K562 (cell line): ENCODE measurements around the gene KCNJ9. TPM values are rescaled to one million over a fixed set of nuclear protein-coding genes. Genes with fewer than 3 reads are reported as not detected.
A peak's percentile ranks its signal among the peaks of the same experiment; 100 is the strongest.

Source experiments
- GABPB2 ChIP-seq: fragments of 250-450 bp; sonication (Bioruptor Pico); conservative IDR thresholded peaks from 2 replicates; pipeline ENCODE4 v1.5.1; 2021; ENCODE audit warnings: mild to moderate bottlenecking
- L3MBTL2 ChIP-seq: fragments of 450-650 bp; IDR thresholded peaks from 2 replicates; pipeline ENCODE4 v1.6.1; 2016; ENCODE audit warnings: mild to moderate bottlenecking, moderate library complexity
- RAD21 ChIP-seq, 2 experiments: fragments of 250-450 bp in 1 of 2; fragments of 450-650 bp in 1 of 2; sonication (Bioruptor Pico) in 1 of 2; formaldehyde crosslinking in 1 of 2; IDR thresholded peaks in 1 of 2; conservative IDR thresholded peaks in 1 of 2; 2 replicates each; pipeline versions ENCODE4 v1.4.0 to v1.8.0; 2020 to 2022; ENCODE audit warnings: mild to moderate bottlenecking in 2 of 2, moderate library complexity in 1 of 2
- TEAD1 ChIP-seq, 2 experiments: fragments of 450-650 bp in 1 of 2; sonication (generic) in 1 of 2; formaldehyde crosslinking; IDR thresholded peaks; 2 replicates each; pipeline versions ENCODE4 v1.4.0 to v1.8.0; 2020 to 2022; ENCODE audit warnings: mild to moderate bottlenecking in 2 of 2, missing genetic modification reagents in 1 of 2
- TRIM24 ChIP-seq, 2 experiments: fragments of 450-650 bp; IDR thresholded peaks; 2 replicates each; pipeline ENCODE4 v1.6.1; 2016
- ZKSCAN8 ChIP-seq: fragments of 200-800 bp; sonication (Bioruptor generic); IDR thresholded peaks from 2 replicates; pipeline ENCODE4 v1.6.1; 2016; ENCODE audit warnings: missing genetic modification characterization, missing compliant biosample characterization
- ZNF134 ChIP-seq: fragments of 250-450 bp; sonication (Bioruptor Pico); conservative IDR thresholded peaks from 2 replicates; pipeline ENCODE4 v1.4.0; 2020
- ZNF668 ChIP-seq: fragments of 250-450 bp; sonication (Bioruptor Pico); IDR thresholded peaks from 2 replicates; pipeline ENCODE4 v1.8.0; 2022; ENCODE audit warnings: mild to moderate bottlenecking, inconsistent platforms
- polyA plus RNA-seq, 8 experiments: library from polyadenylated mRNA; depleted of rRNA in 4 of 8; stranded (reverse) in 5 of 8; unstranded in 3 of 8; fragments of >200 nt; fragmentation: Nextera tagmentation in 2 of 8; fragmentation: Illumina TruSeq in 1 of 8; extraction: Ambion mirVana in 2 of 8; extraction: Trizol in 1 of 8; gene quantifications; 2 replicates each; pipeline versions ENCODE4 v1.2.1 to v1.2.3, GENCODE V29; 2011 to 2014; ENCODE audit warnings: inconsistent platforms in 1 of 8, missing spikeins in 1 of 8
- total RNA-seq, 7 experiments: library from RNA; depleted of rRNA in 6 of 7; stranded (reverse); fragments of >200 nt in 6 of 7; fragmentation: Illumina TruSeq in 2 of 7; extraction: Trizol in 2 of 7; gene quantifications; 2 replicates each; pipeline versions ENCODE4 v1.2.1 to v1.2.3, GENCODE V29; 2011 to 2021; ENCODE audit warnings: low replicate concordance in 1 of 7
- TF ChIP-seq, protein P1 (sequence below): fragments of 450-650 bp; IDR thresholded peaks from 2 replicates; pipeline ENCODE4 v1.6.1; 2016; ENCODE audit warnings: mild to moderate bottlenecking, moderate library complexity

Gene KCNJ9
- total and polyA plus RNA-seq, 9 of the 15 experiments (the other 6 are each of a cell fraction or from before 2014, with no cell fraction given) = not detected

DNA sequence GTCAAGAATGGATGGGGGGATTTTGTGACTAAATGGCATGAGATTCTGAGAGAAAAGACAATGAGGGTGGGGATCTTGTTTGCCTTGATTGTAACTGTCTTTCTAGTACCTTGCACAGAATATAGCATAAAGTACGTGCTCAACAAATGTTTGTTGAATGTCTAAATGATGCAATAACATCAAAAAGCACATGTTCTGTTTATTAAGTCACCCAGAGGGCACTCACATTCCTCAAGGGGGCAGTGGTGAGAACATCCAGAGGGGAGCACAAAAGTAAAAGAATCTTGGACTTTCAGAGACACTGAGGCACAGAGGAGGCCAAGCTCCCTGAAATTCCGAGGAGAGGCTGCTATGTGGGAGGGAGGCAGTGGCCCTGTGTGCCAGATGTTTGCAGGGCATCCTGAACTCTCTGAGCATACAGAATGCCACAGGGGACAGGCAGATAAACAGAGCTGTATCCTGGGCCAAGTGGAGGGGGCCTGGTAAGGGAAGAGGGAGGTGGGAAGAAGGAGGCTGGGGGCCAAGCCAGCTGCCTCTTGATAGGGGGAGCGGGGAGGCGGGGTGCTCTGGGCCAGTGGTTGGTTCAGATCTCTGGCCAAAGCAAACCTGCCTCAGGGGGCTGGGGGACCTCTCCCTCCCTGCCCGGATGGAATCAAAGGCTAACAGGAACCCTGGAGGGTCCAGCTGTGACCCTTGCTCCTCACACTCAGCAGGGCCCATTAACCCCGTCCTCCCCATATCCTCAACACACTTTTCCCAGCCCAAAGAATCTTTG, 27.7 kb downstream of the KCNJ9 start (continued):
- TF ChIP-seq, protein P1, sequence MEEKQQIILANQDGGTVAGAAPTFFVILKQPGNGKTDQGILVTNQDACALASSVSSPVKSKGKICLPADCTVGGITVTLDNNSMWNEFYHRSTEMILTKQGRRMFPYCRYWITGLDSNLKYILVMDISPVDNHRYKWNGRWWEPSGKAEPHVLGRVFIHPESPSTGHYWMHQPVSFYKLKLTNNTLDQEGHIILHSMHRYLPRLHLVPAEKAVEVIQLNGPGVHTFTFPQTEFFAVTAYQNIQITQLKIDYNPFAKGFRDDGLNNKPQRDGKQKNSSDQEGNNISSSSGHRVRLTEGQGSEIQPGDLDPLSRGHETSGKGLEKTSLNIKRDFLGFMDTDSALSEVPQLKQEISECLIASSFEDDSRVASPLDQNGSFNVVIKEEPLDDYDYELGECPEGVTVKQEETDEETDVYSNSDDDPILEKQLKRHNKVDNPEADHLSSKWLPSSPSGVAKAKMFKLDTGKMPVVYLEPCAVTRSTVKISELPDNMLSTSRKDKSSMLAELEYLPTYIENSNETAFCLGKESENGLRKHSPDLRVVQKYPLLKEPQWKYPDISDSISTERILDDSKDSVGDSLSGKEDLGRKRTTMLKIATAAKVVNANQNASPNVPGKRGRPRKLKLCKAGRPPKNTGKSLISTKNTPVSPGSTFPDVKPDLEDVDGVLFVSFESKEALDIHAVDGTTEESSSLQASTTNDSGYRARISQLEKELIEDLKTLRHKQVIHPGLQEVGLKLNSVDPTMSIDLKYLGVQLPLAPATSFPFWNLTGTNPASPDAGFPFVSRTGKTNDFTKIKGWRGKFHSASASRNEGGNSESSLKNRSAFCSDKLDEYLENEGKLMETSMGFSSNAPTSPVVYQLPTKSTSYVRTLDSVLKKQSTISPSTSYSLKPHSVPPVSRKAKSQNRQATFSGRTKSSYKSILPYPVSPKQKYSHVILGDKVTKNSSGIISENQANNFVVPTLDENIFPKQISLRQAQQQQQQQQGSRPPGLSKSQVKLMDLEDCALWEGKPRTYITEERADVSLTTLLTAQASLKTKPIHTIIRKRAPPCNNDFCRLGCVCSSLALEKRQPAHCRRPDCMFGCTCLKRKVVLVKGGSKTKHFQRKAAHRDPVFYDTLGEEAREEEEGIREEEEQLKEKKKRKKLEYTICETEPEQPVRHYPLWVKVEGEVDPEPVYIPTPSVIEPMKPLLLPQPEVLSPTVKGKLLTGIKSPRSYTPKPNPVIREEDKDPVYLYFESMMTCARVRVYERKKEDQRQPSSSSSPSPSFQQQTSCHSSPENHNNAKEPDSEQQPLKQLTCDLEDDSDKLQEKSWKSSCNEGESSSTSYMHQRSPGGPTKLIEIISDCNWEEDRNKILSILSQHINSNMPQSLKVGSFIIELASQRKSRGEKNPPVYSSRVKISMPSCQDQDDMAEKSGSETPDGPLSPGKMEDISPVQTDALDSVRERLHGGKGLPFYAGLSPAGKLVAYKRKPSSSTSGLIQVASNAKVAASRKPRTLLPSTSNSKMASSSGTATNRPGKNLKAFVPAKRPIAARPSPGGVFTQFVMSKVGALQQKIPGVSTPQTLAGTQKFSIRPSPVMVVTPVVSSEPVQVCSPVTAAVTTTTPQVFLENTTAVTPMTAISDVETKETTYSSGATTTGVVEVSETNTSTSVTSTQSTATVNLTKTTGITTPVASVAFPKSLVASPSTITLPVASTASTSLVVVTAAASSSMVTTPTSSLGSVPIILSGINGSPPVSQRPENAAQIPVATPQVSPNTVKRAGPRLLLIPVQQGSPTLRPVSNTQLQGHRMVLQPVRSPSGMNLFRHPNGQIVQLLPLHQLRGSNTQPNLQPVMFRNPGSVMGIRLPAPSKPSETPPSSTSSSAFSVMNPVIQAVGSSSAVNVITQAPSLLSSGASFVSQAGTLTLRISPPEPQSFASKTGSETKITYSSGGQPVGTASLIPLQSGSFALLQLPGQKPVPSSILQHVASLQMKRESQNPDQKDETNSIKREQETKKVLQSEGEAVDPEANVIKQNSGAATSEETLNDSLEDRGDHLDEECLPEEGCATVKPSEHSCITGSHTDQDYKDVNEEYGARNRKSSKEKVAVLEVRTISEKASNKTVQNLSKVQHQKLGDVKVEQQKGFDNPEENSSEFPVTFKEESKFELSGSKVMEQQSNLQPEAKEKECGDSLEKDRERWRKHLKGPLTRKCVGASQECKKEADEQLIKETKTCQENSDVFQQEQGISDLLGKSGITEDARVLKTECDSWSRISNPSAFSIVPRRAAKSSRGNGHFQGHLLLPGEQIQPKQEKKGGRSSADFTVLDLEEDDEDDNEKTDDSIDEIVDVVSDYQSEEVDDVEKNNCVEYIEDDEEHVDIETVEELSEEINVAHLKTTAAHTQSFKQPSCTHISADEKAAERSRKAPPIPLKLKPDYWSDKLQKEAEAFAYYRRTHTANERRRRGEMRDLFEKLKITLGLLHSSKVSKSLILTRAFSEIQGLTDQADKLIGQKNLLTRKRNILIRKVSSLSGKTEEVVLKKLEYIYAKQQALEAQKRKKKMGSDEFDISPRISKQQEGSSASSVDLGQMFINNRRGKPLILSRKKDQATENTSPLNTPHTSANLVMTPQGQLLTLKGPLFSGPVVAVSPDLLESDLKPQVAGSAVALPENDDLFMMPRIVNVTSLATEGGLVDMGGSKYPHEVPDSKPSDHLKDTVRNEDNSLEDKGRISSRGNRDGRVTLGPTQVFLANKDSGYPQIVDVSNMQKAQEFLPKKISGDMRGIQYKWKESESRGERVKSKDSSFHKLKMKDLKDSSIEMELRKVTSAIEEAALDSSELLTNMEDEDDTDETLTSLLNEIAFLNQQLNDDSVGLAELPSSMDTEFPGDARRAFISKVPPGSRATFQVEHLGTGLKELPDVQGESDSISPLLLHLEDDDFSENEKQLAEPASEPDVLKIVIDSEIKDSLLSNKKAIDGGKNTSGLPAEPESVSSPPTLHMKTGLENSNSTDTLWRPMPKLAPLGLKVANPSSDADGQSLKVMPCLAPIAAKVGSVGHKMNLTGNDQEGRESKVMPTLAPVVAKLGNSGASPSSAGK = peak; percentile 80
- TF ChIP-seq TRIM24 (IDR thresholded peaks at IDR 0.05) (peak; percentile 84 to 85), TEAD1 (CRISPR knock-in tag; IDR thresholded peaks at IDR 0.05) (peak in 1 of 2 experiments; percentile 96; a peak in 2 of 4 replicates), GABPB2 (CRISPR knock-in tag) (no peak), L3MBTL2 (peak; percentile 83), ZNF134 (CRISPR knock-in tag) (no peak), RAD21 (CRISPR knock-in tag; conservative IDR thresholded peaks at IDR 0.05 in 1 of 2, IDR thresholded peaks at IDR 0.05 in 1 of 2) (peak in 1 of 2 experiments; percentile 21; a peak in 2 of 4 replicates), ZKSCAN8 (CRISPR knock-in tag) (no peak), ZNF668 (CRISPR knock-in tag) (no peak)
